ACC112 (cell line): ENCODE data around the gene GNL1.
"Not testable (repeated sequence)": the region's sequence is repeated elsewhere in the genome, so short reads cannot be mapped to it uniquely, and the experiment has no call there.

Experiments
- H2AFZ ChIP-seq: fragments of 200-600 bp; sonication (generic); one replicate; pipeline ENCODE4 v1.6.0; 2017; ENCODE audit warnings: antibody characterized with exemption, low read length; ENCODE audit not compliant: unreplicated experiment
- H3K27ac ChIP-seq: fragments of 200-600 bp; sonication (generic); 2 replicates; pipeline ENCODE4 v1.5.1; 2014; ENCODE audit warnings: low read depth, mild to moderate bottlenecking, antibody characterized with exemption, low read length, moderate library complexity
- H3K27me3 ChIP-seq: fragments of 200-600 bp; sonication (generic); 2 replicates; pipeline ENCODE4 v1.6.1; 2014; ENCODE audit warnings: mild to moderate bottlenecking, antibody characterized with exemption, low read length, moderate library complexity, mixed read lengths; ENCODE audit not compliant: insufficient read depth
- H3K36me3 ChIP-seq: fragments of 200-600 bp; sonication (generic); 2 replicates; pipeline ENCODE4 v1.6.1; 2016; ENCODE audit warnings: mild to moderate bottlenecking, antibody characterized with exemption, low read length, moderate library complexity, mixed read lengths; ENCODE audit not compliant: insufficient read depth
- H3K4me1 ChIP-seq: fragments of 200-600 bp; sonication (generic); one replicate; pipeline ENCODE4 v1.6.1; 2016; ENCODE audit warnings: low read length, mixed read lengths; ENCODE audit not compliant: insufficient read depth, unreplicated experiment, control insufficient read depth
- H3K4me3 ChIP-seq: fragments of 200-600 bp; sonication (generic); 2 replicates; pipeline ENCODE4 v1.5.1; 2014; ENCODE audit warnings: mild to moderate bottlenecking, low read depth, low read length
- H3K79me2 ChIP-seq: fragments of 200-600 bp; sonication (generic); one replicate; pipeline ENCODE4 v1.6.0; 2016; ENCODE audit warnings: low read length; ENCODE audit not compliant: control insufficient read depth, unreplicated experiment, insufficient read depth

GNL1 gene, protein sequence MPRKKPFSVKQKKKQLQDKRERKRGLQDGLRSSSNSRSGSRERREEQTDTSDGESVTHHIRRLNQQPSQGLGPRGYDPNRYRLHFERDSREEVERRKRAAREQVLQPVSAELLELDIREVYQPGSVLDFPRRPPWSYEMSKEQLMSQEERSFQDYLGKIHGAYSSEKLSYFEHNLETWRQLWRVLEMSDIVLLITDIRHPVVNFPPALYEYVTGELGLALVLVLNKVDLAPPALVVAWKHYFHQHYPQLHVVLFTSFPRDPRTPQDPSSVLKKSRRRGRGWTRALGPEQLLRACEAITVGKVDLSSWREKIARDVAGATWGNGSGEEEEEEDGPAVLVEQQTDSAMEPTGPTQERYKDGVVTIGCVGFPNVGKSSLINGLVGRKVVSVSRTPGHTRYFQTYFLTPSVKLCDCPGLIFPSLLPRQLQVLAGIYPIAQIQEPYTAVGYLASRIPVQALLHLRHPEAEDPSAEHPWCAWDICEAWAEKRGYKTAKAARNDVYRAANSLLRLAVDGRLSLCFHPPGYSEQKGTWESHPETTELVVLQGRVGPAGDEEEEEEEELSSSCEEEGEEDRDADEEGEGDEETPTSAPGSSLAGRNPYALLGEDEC

GRCh38 chr6:30556066-30556905, at the start of gene GNL1:
TSS of gene GNL1 (minus strand) at chr6:30556489. CDS start at chr6:30556203, 286 bp downstream.
- H3K27ac ChIP-seq, result peak within 1 kb of the TSS; percentile 91
- no peaks in the 10 kb centered on the region for H3K27me3 ChIP-seq
- peaks cover 9% of the 10 kb centered on the region for H3K36me3 ChIP-seq
- H3K4me1 ChIP-seq, result peaks cover 18% of the 10 kb centered on the region
- H3K4me3 ChIP-seq, result peak within 1 kb of the TSS; percentile 96
- H3K79me2 ChIP-seq, result peaks cover 40% of the 10 kb centered on the region
- peak within 1 kb of the TSS; percentile 76 for H2AFZ ChIP-seq

DNA sequence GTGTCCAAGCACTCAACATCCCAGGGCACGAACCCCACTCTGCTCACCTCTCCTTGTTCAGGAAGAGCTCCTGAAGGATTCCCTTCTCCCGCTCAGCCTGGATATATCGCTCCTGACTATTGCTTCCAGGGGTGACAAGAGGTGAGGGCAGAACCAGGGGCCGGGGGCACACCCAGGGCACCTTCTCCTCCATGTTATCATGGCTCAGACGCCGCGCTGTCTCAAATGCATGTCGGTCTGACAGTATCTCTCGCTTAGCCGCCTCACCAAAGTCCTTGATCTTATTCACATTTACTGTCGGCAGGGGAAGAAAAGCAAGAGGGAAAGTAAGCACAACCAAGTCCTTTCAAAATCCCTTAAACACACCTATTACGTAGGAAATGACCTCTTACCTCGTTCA, 47.7 kb upstream of the GNL1 start:
- Histone ChIP-seq H3K36me3 (peaks cover 65% of the 10 kb centered on the region), H3K27me3 (no peaks in the 10 kb centered on the region), H3K4me1 (no peaks in the 10 kb centered on the region), H3K79me2 (peaks cover 4% of the 10 kb centered on the region), H3K27ac (no peak overlapping the region), H3K4me3 (no peak overlapping the region), H2AFZ (no peak overlapping the region)

DNA sequence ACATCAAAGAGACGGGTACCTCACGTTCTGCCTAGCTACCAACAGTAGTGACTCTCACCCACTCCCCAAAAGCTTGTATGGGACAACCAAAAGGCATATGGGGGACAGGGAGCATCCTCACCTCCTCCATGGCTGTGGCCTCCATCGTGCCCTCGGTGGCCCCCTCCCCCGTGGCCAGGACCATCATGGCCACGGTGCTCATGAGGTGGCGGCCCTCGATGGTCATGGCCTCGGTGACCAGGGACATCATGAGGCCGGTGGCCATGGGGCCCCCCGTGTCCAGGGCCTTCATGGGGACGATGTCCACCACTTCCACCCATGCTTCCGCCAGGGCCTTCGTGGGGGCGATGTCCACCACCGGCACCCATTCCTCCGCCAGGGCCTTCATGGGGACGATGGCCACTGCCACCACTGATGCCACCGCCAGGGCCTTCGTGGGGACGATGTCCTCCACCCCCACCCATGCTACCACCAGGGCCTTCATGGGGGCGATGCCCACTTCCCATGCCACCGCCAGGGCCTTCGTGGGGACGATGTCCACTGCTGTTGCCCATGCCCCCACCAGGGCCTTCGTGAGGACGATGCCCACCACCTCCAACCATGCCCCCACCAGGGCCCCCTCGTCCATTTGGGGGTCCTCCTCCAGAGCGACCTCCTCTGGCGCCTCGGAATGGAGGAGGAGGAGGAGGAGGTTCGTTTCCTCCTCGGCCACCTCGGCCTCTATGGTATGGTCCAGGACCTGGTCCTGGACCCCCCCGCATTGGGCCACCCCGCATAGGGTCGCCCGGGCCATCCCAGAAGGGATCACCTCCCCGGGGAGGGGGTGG, 45.7 kb upstream of the GNL1 start:
- Histone ChIP-seq H3K4me3 (no peak overlapping the region), H3K27ac (no peak overlapping the region), H3K36me3 (peaks cover 54% of the 10 kb centered on the region), H3K4me1 (no peaks in the 10 kb centered on the region), H3K27me3 (no peaks in the 10 kb centered on the region), H2AFZ (no peak overlapping the region), H3K79me2 (no peaks in the 10 kb centered on the region)

GRCh38 chr6:30601436-30601814, 45.1 kb upstream of the GNL1 start:
- Histone ChIP-seq H2AFZ (no peak overlapping the region), H3K4me3 (no peak overlapping the region), H3K27ac (no peak overlapping the region), H3K36me3 (peaks cover 48% of the 10 kb centered on the region), H3K4me1 (no peaks in the 10 kb centered on the region), H3K79me2 (no peaks in the 10 kb centered on the region), H3K27me3 (no peaks in the 10 kb centered on the region)

DNA sequence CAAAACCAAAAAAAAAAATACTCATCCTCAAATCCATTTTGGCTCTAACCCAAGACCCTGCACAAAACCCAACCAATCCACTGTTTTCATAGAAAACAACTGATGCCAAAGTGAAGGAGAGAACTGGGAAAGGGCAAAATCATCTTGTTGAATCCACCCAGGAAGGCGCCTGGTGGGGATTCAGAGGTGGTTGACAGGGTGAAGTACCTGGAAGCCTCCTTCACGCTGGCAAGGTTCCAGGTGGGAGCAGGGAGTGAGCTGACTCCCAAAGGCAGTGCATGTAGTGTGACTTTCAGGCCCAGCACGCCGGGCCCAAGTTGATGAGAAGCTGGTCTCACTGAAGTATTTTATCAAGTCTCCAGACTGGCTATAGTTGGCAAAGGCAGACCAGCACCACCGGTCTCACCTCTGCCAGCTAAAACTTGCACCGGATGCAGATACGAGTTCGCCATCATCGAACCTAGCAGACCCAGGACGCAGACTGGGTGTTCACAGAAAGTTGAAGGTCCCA, 44.2 kb upstream of the GNL1 start:
- H3K4me1 ChIP-seq, result no peaks in the 10 kb centered on the region
- no peaks in the 10 kb centered on the region for H3K27me3 ChIP-seq
- H2AFZ ChIP-seq, result no peak overlapping the region
- H3K79me2 ChIP-seq, result no peaks in the 10 kb centered on the region
- H3K36me3 ChIP-seq, result peaks cover 41% of the 10 kb centered on the region; the same call in 1 of the 2 replicates
- no peak overlapping the region for H3K4me3 ChIP-seq
- H3K27ac ChIP-seq, result no peak overlapping the region

GRCh38 chr6:30599625-30600324, 43.5 kb upstream of the GNL1 start:
- H3K4me3 ChIP-seq, result no peak overlapping the region
- no peak overlapping the region for H3K27ac ChIP-seq
- H2AFZ ChIP-seq, result no peak overlapping the region
- no peaks in the 10 kb centered on the region for H3K4me1 ChIP-seq
- no peaks in the 10 kb centered on the region for H3K27me3 ChIP-seq
- H3K79me2 ChIP-seq, result no peaks in the 10 kb centered on the region
- peaks cover 34% of the 10 kb centered on the region; the same call in 1 of the 2 replicates for H3K36me3 ChIP-seq

DNA sequence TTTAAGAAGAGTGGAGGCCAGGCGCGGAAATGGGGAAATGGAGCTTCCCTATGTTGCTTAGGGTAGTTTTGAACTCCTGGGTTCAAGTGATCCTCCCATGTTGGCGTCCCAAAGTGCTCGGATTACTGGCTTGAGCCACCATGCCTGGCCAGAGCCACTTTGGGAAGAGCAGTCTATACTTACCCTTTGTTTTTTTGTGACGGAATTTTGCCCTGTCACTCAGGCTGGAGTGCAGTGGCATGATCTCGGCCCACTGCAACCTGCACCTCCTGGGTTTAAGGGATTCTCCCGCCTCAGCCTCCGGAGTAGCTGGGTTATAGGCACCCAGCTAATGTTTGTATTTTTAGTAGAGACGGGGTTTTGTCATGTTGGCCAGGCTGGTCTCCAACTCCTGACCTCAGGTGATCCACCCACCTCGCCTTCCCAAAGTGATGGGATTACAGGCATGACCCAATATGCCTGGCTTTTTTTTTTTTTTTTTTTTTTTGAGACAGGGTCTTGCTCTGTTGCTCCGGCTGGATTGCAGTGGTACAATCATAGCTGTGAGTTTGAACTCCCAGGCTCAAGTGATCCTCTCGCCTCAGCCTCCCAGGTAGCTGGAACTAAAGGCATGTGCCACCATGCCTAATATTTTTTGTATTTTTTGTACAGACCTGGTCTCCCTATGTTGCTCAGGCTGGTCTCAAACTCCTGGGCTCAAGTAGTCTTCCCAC, 42.8 kb upstream of the GNL1 start:
- peaks cover 27% of the 10 kb centered on the region; the same call in 1 of the 2 replicates for H3K36me3 ChIP-seq
- no peaks in the 10 kb centered on the region for H3K27me3 ChIP-seq
- no peak overlapping the region for H2AFZ ChIP-seq
- no peaks in the 10 kb centered on the region for H3K79me2 ChIP-seq
- no peak overlapping the region for H3K27ac ChIP-seq
- H3K4me1 ChIP-seq, result no peaks in the 10 kb centered on the region
- no peak overlapping the region for H3K4me3 ChIP-seq

- not testable (repeated sequence) for H3K79me2 ChIP-seq, H3K4me3 ChIP-seq, H3K4me1 ChIP-seq, H3K27ac ChIP-seq, H2AFZ ChIP-seq, H3K27me3 ChIP-seq
- H3K36me3 ChIP-seq, result peaks cover 14% of the 10 kb centered on the region; the same call in 1 of the 2 replicates
These were observed 41.2 kb upstream of the GNL1 start for GRCh38 chr6:30597315-30598144.

DNA sequence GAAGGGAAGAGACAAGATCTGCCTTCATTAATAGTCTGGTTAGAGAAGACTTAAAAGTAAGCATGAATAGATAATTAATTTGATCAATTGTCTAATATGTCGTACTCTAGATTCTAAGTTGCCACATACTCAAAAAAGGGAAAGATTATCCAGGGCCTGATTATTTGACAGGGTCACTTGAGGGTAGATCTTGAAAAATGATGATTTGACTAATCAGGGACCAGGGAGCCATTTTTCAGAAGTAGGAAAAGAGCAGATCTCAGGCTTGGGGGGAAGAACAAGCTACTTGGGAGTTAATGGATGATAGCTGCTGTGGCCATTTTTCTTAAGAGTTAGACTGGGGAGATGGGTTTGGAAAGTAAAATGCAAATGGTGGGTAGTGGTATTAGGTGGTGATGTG, 36.0 kb upstream of the GNL1 start:
- Histone ChIP-seq H3K27ac (no peak overlapping the region), H3K4me1 (peaks cover 13% of the 10 kb centered on the region), H3K4me3 (no peak overlapping the region), H3K36me3 (peaks cover 10% of the 10 kb centered on the region), H3K27me3 (no peaks in the 10 kb centered on the region), H2AFZ (no peak overlapping the region), H3K79me2 (no peaks in the 10 kb centered on the region)
